RWPE2 (cell line): ENCODE measurements around the gene TNFSF15.

ENCODE experiments used
- ATAC-seq: fragments of 200-7000 bp; cut with Tn5 transposase; 3 replicates; pipeline ENCODE4 v1.9.1; 2021; ENCODE audit warnings: low read depth
- DNase-seq: peaks from one replicate; pipeline ENCODE4 v3.0.0-alpha.2; 2020; ENCODE audit warnings: low spot score
- H3K27ac ChIP-seq: fragments of 450-650 bp; 2 replicates; pipeline ENCODE4 v1.5.1; 2017; ENCODE audit warnings: mild to moderate bottlenecking; ENCODE audit not compliant: poor library complexity, severe bottlenecking
- H3K27me3 ChIP-seq: fragments of 250-450 bp; sonication (Bioruptor Pico); 2 replicates; pipeline ENCODE4 v1.5.1; 2021; ENCODE audit warnings: mild to moderate bottlenecking, moderate library complexity; ENCODE audit not compliant: insufficient read depth, poor library complexity, severe bottlenecking
- H3K36me3 ChIP-seq: fragments of 250-450 bp; sonication (Bioruptor Pico); 2 replicates; pipeline ENCODE4 v1.5.1; 2020; ENCODE audit warnings: low read depth, mild to moderate bottlenecking, moderate library complexity
- H3K4me1 ChIP-seq: fragments of 250-450 bp; sonication (Bioruptor Pico); 2 replicates; pipeline ENCODE4 v1.5.1; 2021; ENCODE audit warnings: mild to moderate bottlenecking, moderate library complexity; ENCODE audit not compliant: insufficient read depth, poor library complexity, severe bottlenecking
- H3K4me3 ChIP-seq: fragments of 250-450 bp; sonication (Bioruptor Pico); 2 replicates; pipeline ENCODE4 v1.5.1; 2021; ENCODE audit warnings: mild to moderate bottlenecking, moderate library complexity; ENCODE audit not compliant: severe bottlenecking
- H3K9me3 ChIP-seq: fragments of 250-450 bp; sonication (Bioruptor Pico); 2 replicates; pipeline ENCODE4 v1.5.1; 2021; ENCODE audit warnings: mild to moderate bottlenecking, moderate library complexity; ENCODE audit not compliant: severe bottlenecking
- TF ChIP-seq, protein P1 (sequence below): fragments of 450-650 bp; IDR thresholded peaks from one replicate; pipeline ENCODE4 v1.5.1; 2017; ENCODE audit warnings: mild to moderate bottlenecking, moderate library complexity; ENCODE audit not compliant: poor library complexity, severe bottlenecking

The TNFSF15 gene

DNA sequence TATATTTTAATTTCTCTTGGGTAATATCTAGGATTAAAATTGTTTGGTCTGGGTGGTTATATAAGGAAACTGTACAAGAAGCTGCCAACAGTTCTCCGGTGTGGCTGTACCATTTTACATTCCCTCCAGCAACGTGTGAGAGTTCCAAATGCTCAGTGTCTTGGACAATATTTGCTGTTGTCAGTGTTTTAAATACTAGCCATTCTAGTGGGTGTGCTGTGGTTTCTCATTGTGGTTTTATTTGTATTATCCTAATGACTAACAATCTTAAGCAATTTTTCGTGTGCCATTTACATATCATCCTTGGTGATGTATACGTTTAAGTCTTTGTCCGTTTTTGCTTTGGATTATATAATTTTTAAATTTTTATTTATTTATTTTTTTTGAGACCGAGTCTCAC is 34.0 kb downstream of the TNFSF15 start:
- Histone ChIP-seq H3K27me3 (no peaks in the 10 kb centered on the region), H3K4me3 (no peak overlapping the region), H3K27ac (no peak overlapping the region), H3K9me3 (no peaks in the 10 kb centered on the region), H3K36me3 (no peaks in the 10 kb centered on the region), H3K4me1 (no peaks in the 10 kb centered on the region)
- DNase-seq: no peak
- TF ChIP-seq, protein P1, sequence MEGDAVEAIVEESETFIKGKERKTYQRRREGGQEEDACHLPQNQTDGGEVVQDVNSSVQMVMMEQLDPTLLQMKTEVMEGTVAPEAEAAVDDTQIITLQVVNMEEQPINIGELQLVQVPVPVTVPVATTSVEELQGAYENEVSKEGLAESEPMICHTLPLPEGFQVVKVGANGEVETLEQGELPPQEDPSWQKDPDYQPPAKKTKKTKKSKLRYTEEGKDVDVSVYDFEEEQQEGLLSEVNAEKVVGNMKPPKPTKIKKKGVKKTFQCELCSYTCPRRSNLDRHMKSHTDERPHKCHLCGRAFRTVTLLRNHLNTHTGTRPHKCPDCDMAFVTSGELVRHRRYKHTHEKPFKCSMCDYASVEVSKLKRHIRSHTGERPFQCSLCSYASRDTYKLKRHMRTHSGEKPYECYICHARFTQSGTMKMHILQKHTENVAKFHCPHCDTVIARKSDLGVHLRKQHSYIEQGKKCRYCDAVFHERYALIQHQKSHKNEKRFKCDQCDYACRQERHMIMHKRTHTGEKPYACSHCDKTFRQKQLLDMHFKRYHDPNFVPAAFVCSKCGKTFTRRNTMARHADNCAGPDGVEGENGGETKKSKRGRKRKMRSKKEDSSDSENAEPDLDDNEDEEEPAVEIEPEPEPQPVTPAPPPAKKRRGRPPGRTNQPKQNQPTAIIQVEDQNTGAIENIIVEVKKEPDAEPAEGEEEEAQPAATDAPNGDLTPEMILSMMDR: no peak
- peak; percentile 38; the same call in 1 of the 3 replicates for ATAC-seq

GRCh38 chr9:114770991-114771390 is 34.8 kb downstream of the TNFSF15 start:
- TF ChIP-seq, protein P1: no peak
- Histone ChIP-seq H3K36me3 (no peaks in the 10 kb centered on the region), H3K27ac (no peak overlapping the region), H3K4me3 (no peak overlapping the region), H3K4me1 (no peaks in the 10 kb centered on the region), H3K9me3 (no peaks in the 10 kb centered on the region), H3K27me3 (no peaks in the 10 kb centered on the region)
- ATAC-seq (no peak), DNase-seq (no peak)

DNA sequence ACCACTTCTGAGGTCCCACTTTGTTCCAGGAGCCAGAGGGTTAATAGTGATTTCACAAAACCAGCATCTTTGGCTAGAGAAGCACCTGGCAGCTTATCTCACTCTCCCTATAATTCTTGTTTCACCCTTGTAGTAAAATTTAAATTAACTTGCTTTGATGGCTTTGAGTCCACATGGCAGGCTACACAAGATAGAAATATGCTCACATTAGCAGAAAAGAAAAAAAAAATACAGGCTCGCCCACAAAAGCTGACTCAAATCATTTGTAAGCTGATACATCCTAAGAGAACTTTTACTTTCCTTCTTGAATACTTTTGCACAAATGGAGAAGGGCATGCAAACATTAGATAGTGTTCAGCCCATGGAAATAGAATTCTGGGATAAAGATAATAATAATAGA is 36.2 kb downstream of the TNFSF15 start:
- DNase-seq (no peak), ATAC-seq (no peak)
- TF ChIP-seq, protein P1: no peak
- Histone ChIP-seq H3K27me3 (no peaks in the 10 kb centered on the region), H3K4me1 (no peaks in the 10 kb centered on the region), H3K27ac (no peak overlapping the region), H3K4me3 (no peak overlapping the region), H3K36me3 (no peaks in the 10 kb centered on the region), H3K9me3 (no peaks in the 10 kb centered on the region)

DNA sequence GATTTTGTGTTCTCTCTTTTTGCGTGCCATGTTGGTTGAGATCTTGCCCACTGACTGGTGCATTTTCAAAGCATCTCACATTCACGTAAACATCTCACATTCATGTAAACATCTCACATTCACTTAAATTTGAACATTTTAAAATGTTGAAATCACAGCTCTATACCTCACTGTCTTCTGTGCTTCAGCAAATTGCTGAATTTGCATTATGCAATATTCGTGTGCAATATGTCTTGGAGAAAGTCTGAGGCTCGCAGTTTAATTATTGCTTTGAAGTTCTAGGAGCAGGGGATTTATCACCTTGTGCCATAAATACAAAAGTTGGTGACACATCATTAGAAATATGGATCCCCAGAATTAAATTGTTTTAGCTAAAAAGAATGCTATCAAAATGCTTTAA is 42.6 kb downstream of the TNFSF15 start:
- TF ChIP-seq, protein P1: no peak
- H3K27me3 ChIP-seq: no peaks in the 10 kb centered on the region
- no peaks in the 10 kb centered on the region for H3K4me1 ChIP-seq
- ATAC-seq (no peak), DNase-seq (no peak)
- no peak overlapping the region for H3K4me3 ChIP-seq
- H3K9me3 ChIP-seq: no peaks in the 10 kb centered on the region
- H3K27ac ChIP-seq: no peak overlapping the region
- no peaks in the 10 kb centered on the region for H3K36me3 ChIP-seq

DNA sequence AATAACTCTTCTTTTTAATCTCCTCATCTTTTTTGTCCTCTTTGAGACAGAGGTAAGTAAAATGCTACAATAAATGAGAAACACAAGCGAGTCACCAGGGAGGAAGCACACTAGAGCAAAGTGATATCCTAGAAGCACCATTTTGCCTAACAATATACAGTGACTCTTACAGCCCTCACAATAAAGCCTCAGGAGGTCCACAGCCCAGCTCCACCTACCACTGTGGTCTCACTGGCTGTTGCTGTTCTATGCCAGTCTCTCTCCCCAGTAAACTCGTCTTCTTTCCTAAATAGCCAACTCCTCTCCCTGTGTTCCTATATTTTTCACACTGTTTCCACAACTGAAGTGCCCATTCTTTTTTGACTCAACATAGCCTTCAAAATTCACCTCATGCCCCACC is 44.3 kb downstream of the TNFSF15 start:
- no peaks in the 10 kb centered on the region for H3K27me3 ChIP-seq
- DNase-seq (no peak), ATAC-seq (no peak)
- H3K36me3 ChIP-seq: no peaks in the 10 kb centered on the region
- TF ChIP-seq, protein P1: no peak
- no peaks in the 10 kb centered on the region for H3K9me3 ChIP-seq
- H3K4me1 ChIP-seq: no peaks in the 10 kb centered on the region
- no peak overlapping the region for H3K4me3 ChIP-seq
- H3K27ac ChIP-seq: no peak overlapping the region
